CD14-positive monocyte (primary cell): ENCODE results near the gene HIPK3. TPM values are rescaled to one million over a fixed set of nuclear protein-coding genes. Genes with fewer than 3 reads are reported as not detected.

Source experiments
- DNase-seq, 3 donors: peaks; one replicate each; pipeline ENCODE4 v3.0.0-alpha.2; 2011 to 2022
- H2AFZ ChIP-seq: 2 replicates; pipeline ENCODE4 v1.6.0; 2012; ENCODE audit warnings: mild to moderate bottlenecking, low read depth, low read length, inconsistent platforms; ENCODE audit not compliant: insufficient read depth, poor library complexity, severe bottlenecking
- H3K27ac ChIP-seq, 2 donors: 1 replicate in 1 of 2; 2 replicates in 1 of 2; pipeline ENCODE4 v1.5.1; 2012 to 2013; ENCODE audit warnings: low read length in 2 of 2, control low read depth in 1 of 2, inconsistent platforms in 1 of 2, low read depth in 1 of 2, mild to moderate bottlenecking in 1 of 2
- H3K27me3 ChIP-seq, 2 donors: one replicate each; pipeline versions ENCODE4 v1.6.0 to v1.6.1; 2011 to 2013; ENCODE audit warnings: low read length in 2 of 2; ENCODE audit not compliant: control insufficient read depth in 2 of 2, insufficient read depth in 2 of 2
- H3K36me3 ChIP-seq, 2 donors: replicated peaks in 1 of 2; 1 replicate in 1 of 2; 2 replicates in 1 of 2; pipeline versions ENCODE4 v1.5.1 to v1.6.1; 2012 to 2013; ENCODE audit warnings: low read length in 2 of 2, control low read depth in 1 of 2, inconsistent platforms in 1 of 2, mild to moderate bottlenecking in 1 of 2; ENCODE audit not compliant: insufficient read depth in 2 of 2, control insufficient read depth in 1 of 2
- H3K4me1 ChIP-seq, 2 donors: 1 replicate in 1 of 2; 2 replicates in 1 of 2; pipeline versions ENCODE4 v1.5.1 to v1.6.1; 2012 to 2013; ENCODE audit warnings: low read length in 2 of 2, control low read depth in 1 of 2, inconsistent platforms in 1 of 2, mild to moderate bottlenecking in 1 of 2, moderate library complexity in 1 of 2; ENCODE audit not compliant: insufficient read depth in 2 of 2, control insufficient read depth in 1 of 2
- H3K4me2 ChIP-seq: replicated peaks from 2 replicates; pipeline ENCODE3; 2012; ENCODE audit warnings: low read length, moderate library complexity, mild to moderate bottlenecking; ENCODE audit not compliant: poor library complexity, severe bottlenecking; ENCODE audit errors: extremely low read depth
- H3K4me3 ChIP-seq, 3 experiments: fragments of 200-600 bp in 1 of 3; sonication (generic) in 1 of 3; replicated peaks in 1 of 3; 1 replicate in 2 of 3; 2 replicates in 1 of 3; pipeline ENCODE4 v1.5.1; 2011 to 2013; ENCODE audit warnings: low read length in 3 of 3, mild to moderate bottlenecking in 3 of 3, control low read depth in 2 of 3, low read depth in 2 of 3, inconsistent platforms in 1 of 3, moderate library complexity in 1 of 3
- H3K79me2 ChIP-seq: 2 replicates; pipeline ENCODE4 v1.6.0; 2012; ENCODE audit warnings: mild to moderate bottlenecking, control low read depth, inconsistent platforms, low read length, moderate library complexity; ENCODE audit not compliant: insufficient read depth
- H3K9ac ChIP-seq: 2 replicates; pipeline ENCODE4 v1.6.0; 2017; ENCODE audit warnings: low read length, mild to moderate bottlenecking; ENCODE audit not compliant: insufficient read depth, poor library complexity, severe bottlenecking
- H3K9me3 ChIP-seq, 2 donors: replicated peaks in 1 of 2; 1 replicate in 1 of 2; 2 replicates in 1 of 2; pipeline versions ENCODE4 v1.5.1 to v1.6.1; 2012 to 2013; ENCODE audit warnings: low read length in 2 of 2, control low read depth in 1 of 2; ENCODE audit not compliant: control insufficient read depth in 1 of 2, insufficient read depth in 1 of 2
- H4K20me1 ChIP-seq: 2 replicates; pipeline ENCODE4 v1.6.0; 2012; ENCODE audit warnings: mild to moderate bottlenecking, low read length, control low read depth, moderate library complexity; ENCODE audit not compliant: insufficient read depth
- H3K27ac Mint-ChIP-seq, 7 donors: one replicate each; pipeline ENCODE4 v1.8.0; 2020; ENCODE audit warnings: mild to moderate bottlenecking in 7 of 7, mixed read lengths in 7 of 7, moderate library complexity in 6 of 7, inconsistent platforms in 2 of 7
- H3K27me3 Mint-ChIP-seq, 3 donors: one replicate each; pipeline ENCODE4 v1.8.0; 2021 to 2022; ENCODE audit warnings: low read depth in 3 of 3, mild to moderate bottlenecking in 3 of 3, mixed read lengths in 3 of 3, moderate library complexity in 3 of 3, inconsistent platforms in 1 of 3
- H3K36me3 Mint-ChIP-seq, 2 donors: one replicate each; pipeline ENCODE4 v1.8.0; 2020; ENCODE audit warnings: mixed read lengths in 2 of 2, inconsistent platforms in 1 of 2, mild to moderate bottlenecking in 1 of 2
- H3K4me1 Mint-ChIP-seq: one replicate; pipeline ENCODE4 v1.8.0; 2020; ENCODE audit warnings: mild to moderate bottlenecking, mixed read lengths
- H3K4me3 Mint-ChIP-seq, 2 donors: one replicate each; pipeline ENCODE4 v1.8.0; 2020; ENCODE audit warnings: mild to moderate bottlenecking in 2 of 2, mixed read lengths in 2 of 2, moderate library complexity in 1 of 2
- H3K9me3 Mint-ChIP-seq, 7 donors: one replicate each; pipeline ENCODE4 v1.8.0; 2020 to 2022; ENCODE audit warnings: mixed read lengths in 7 of 7, mild to moderate bottlenecking in 6 of 7, moderate library complexity in 6 of 7, inconsistent platforms in 2 of 7
- CTCF ChIP-seq: fragments of 200-600 bp; IDR thresholded peaks from one replicate; pipeline ENCODE4 v1.8.0; 2022; ENCODE audit warnings: antibody characterized with exemption, mild to moderate bottlenecking
- WGBS: methylation state at CpG from one replicate; pipeline ENCODE4 v1.1.5; 2013; ENCODE audit warnings: missing lambda C conversion rate; ENCODE audit not compliant: insufficient coverage; 5-methylcytosine and 5-hydroxymethylcytosine counted together
- intact Hi-C, 2 donors: fragments of 100-400 bp; cut with micrococcal nuclease; formaldehyde crosslinking; loops; one replicate each; pipeline versions ENCODE4 v1.15.0 to v1.15.1; 2023
- polyA plus RNA-seq, 3 donors: library from polyadenylated mRNA; depleted of rRNA in 1 of 3; unstranded in 2 of 3; stranded (reverse) in 1 of 3; fragments of 300-500 nt in 2 of 3; fragments of >200 nt in 1 of 3; fragmentation: Illumina TruSeq in 2 of 3; gene quantifications; 1 replicate in 2 of 3; 2 replicates in 1 of 3; pipeline ENCODE4 v1.2.3, GENCODE V29; 2012 to 2021

Gene HIPK3
- polyA plus RNA-seq, 3 donors, result 62.0 to 68.6 (median 63.5) TPM

- TF ChIP-seq CTCF, result no peak
- Mint-ChIP-seq H3K4me1 (peaks cover 38% of the 10 kb centered on the region), H3K27me3 (no peaks in the 10 kb centered on the region), H3K9me3 (no peaks in the 10 kb centered on the region), H3K36me3 (peaks cover 2 to 4% of the 10 kb centered on the region in 2 donors), H3K4me3 (peak overlapping the region in 1 of 2 donors; percentile 59), H3K27ac (peak overlapping the region; percentile 4 to 85 (median 83))
- peaks cover 30 to 45% of the 10 kb centered on the region in 2 donors for H3K4me1 ChIP-seq
- DNase-seq, result peak in 2 of 3 donors; percentile 20 to 46
- no peak overlapping the region for H3K4me3 ChIP-seq
- H3K79me2 ChIP-seq, result peaks cover 100% of the 10 kb centered on the region
- peaks cover 100% of the 10 kb centered on the region for H4K20me1 ChIP-seq
- H3K27me3 ChIP-seq, result no peaks in the 10 kb centered on the region
- H3K36me3 ChIP-seq, result peaks cover 3 to 13% of the 10 kb centered on the region in 2 donors
- H3K9ac ChIP-seq, result no peak overlapping the region
- intact Hi-C loops, result loop anchor here (5.0 to 10.0 kb wide), 4 partner anchors 50 to 360 kb away; partner anchors contain the start of genes CSTF3 (in 1 of the 2) and HIPK3 (in 1 of the 2)
- H3K4me2 ChIP-seq, result peak overlapping the region; percentile 15
- peak overlapping the region in 1 of 2 donors; percentile 66 for H3K27ac ChIP-seq
- no peaks in the 10 kb centered on the region for H3K9me3 ChIP-seq
- H2AFZ ChIP-seq, result no peak overlapping the region
- 0% methylated on average over 2 of the region's 4 CpGs for WGBS
Observed at GRCh38 chr11:33324302-33324985, 67.3 kb downstream of the HIPK3 start.

GRCh38 chr11:33325451-33325850, 68.3 kb downstream of the HIPK3 start:
- peaks cover 100% of the 10 kb centered on the region for H3K79me2 ChIP-seq
- H3K4me3 Mint-ChIP-seq, result no peak overlapping the region
- peaks cover 100% of the 10 kb centered on the region for H4K20me1 ChIP-seq
- H3K27ac Mint-ChIP-seq, result peak overlapping the region in 2 of 7 donors; percentile 26 to 48
- H3K27me3 ChIP-seq, result no peaks in the 10 kb centered on the region
- no peak overlapping the region for H3K9ac ChIP-seq
- no CpG with 5 or more reads among the region's 5 CpGs for WGBS
- peak overlapping the region in 1 of 2 donors; percentile 66 for H3K27ac ChIP-seq
- H3K4me1 ChIP-seq, result peaks cover 22 to 35% of the 10 kb centered on the region in 2 donors
- peak in 1 of 3 donors; percentile 10 for DNase-seq
- H3K36me3 ChIP-seq, result peaks cover 3 to 23% of the 10 kb centered on the region in 2 donors
- H3K9me3 Mint-ChIP-seq, result no peaks in the 10 kb centered on the region
- H3K9me3 ChIP-seq, result no peaks in the 10 kb centered on the region
- no peak overlapping the region for H3K4me3 ChIP-seq
- no peak for TF ChIP-seq CTCF
- peaks cover 40% of the 10 kb centered on the region for H3K4me1 Mint-ChIP-seq
- intact Hi-C loops, result loop anchor here (5.0 to 10.0 kb wide), 4 partner anchors 51 to 361 kb away; partner anchors contain the start of gene HIPK3 (in 1 of the 2)
- H3K27me3 Mint-ChIP-seq, result no peaks in the 10 kb centered on the region
- peaks cover 5 to 10% of the 10 kb centered on the region in 2 donors for H3K36me3 Mint-ChIP-seq
- H2AFZ ChIP-seq, result no peak overlapping the region
- no peak overlapping the region for H3K4me2 ChIP-seq
